ENCODE results near the gene DDAH1.
A peak's percentile ranks its signal among the peaks of the same experiment; 100 is the strongest.

The DDAH1 gene

DNA sequence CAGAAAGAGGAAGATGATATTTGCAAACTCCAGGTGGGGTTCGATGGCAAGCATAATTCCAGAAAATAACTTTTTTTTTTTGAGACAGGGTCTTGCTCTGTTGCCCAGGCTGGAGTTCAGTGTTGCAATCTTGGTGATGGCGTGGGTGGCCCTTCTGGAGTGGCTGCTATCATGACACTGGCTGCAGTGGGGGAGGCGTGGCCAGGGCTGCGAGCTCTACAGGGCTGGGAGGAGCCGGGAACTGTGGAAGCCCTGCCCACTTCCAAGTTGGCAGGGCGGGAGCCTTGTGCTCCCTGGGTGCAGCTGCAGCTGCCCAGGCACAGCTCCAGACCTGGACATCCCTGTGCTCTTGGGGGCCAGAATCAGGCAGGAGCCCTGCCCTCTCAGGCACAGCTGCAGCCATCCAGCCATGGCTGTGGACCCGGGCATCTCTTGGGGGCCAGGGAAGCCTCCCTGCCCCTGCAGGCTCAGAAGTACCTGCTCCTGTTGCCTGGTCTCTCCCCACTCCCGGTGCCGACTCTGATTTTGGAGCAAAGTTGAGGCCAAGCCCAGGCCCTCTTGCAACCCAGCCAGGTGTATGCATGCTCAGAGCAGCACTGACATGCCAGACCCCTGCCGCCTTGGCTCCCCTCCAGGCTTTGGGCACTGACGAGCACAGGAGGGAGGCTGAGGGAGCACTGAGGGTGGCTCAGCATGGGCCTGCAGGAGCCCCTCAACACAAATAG lies 181.3 kb downstream of the DDAH1 start:
- TF ChIP-seq GATA1 (IDR thresholded peaks at IDR 0.05; ENCODE audit: low read depth, low read length) (no peak), POLR2A (IDR thresholded peaks at IDR 0.05; ENCODE audit: low read length) (no peak)
- peak; percentile 31 to 56 for DNase-seq

- TF ChIP-seq GATA1 (IDR thresholded peaks at IDR 0.05; ENCODE audit: low read depth, low read length) (no peak), POLR2A (IDR thresholded peaks at IDR 0.05; ENCODE audit: low read length) (no peak)
Measured at GRCh38 chr1:85282424-85282823, 182.5 kb downstream of the DDAH1 start.

GRCh38 chr1:85280636-85281035 lies 184.3 kb downstream of the DDAH1 start:
- DNase-seq, result no peak
- TF ChIP-seq POLR2A (IDR thresholded peaks at IDR 0.05; ENCODE audit: low read length) (no peak), GATA1 (IDR thresholded peaks at IDR 0.05; ENCODE audit: low read depth, low read length) (no peak)

More at GRCh38 chr1:85282424-85282823, 182.5 kb downstream of the DDAH1 start:
- peak in 1 of 2 experiments; percentile 11 for DNase-seq

DNA sequence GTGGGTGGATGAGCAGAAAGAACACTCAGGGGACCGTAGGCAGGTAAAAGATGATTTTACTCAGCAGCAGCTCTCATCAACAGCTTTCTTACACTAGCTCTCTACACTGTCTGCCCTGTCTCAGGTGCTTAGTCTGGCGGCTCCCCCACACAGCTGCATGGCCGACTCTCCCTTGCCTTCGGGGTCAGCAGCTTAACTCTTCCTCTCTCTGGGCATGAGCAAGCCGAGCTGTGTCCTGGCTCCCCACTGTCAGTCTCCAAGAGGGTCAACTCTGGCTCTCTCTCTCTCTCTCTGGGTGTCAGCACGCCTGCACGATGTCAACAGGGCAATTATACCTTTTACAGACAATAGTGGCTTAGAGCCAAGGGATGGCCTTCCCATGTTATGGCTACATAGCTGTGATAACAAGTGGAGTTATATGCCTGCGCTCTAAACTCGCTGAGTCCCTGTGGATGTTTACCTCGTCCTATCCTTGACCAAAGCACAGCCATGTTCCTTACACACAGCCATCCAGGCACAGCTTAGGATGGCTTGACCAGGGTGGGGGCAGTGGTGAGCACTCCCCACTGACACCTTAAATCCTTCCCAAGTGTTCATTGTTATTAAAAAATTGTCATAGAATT lies 185.4 kb downstream of the DDAH1 start:
- TF ChIP-seq GATA1 (IDR thresholded peaks at IDR 0.05; ENCODE audit: low read depth, low read length) (no peak), POLR2A (IDR thresholded peaks at IDR 0.05; ENCODE audit: low read length) (no peak)
- no peak for DNase-seq

- DNase-seq, result peak; percentile 66 to 85
- no peak for TF ChIP-seq GATA1 (IDR thresholded peaks at IDR 0.05; ENCODE audit: low read depth, low read length)
- no peak for TF ChIP-seq POLR2A (IDR thresholded peaks at IDR 0.05; ENCODE audit: low read length)
Measured at GRCh38 chr1:85278853-85279314, 186.1 kb downstream of the DDAH1 start.

DNA sequence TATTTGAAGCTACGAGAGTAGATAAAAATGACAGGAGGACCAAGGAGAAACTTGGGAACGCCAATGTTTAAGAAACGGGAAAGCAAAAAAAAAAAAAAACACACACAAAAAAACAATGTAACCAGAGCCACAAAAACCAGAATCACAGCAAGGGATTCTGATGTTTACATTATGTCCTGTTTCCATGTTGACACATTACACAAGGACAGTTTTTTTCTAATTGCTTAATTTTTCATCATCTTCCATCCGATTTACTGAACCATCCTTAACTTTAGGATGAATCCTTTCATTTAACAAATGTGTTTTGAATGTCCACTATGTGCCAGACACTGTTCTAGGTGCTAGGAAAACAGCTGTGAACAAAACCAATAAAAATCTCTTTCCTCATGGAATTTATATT lies 187.2 kb downstream of the DDAH1 start:
- TF ChIP-seq GATA1 (IDR thresholded peaks at IDR 0.05; ENCODE audit: low read depth, low read length), result no peak
- TF ChIP-seq POLR2A (IDR thresholded peaks at IDR 0.05; ENCODE audit: low read length), result no peak
- DNase-seq, result no peak

DNA sequence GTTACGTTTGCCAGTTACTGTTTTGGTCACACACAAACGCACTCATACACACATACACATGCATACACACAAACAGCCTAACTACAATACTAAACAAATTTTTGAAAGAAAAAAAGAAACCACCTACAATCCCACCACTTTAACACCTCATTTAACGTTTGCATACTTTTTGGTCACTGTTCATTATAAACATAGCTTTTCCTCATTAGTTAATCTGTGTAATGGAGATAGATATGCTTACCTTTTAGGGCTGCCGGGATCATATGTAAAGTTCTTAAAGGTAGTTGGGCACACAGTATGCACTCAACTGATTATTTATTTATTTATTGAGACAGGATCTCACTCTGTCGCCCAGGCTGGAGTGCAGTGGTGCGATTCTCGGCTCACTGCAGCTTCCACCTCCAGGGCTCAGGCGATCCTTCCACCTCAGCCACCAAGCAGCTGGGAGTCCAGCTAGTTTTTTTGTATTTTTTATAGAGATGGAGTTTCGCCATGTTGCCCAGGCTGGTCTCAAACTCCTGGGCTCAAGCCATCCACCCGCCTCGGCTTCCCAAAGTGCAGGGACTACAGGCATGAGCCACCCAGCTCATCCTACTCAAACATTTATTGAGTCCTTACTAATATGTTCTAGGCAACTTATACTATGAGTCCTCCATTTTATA lies 187.8 kb downstream of the DDAH1 start:
- no peak for DNase-seq
- TF ChIP-seq GATA1 (IDR thresholded peaks at IDR 0.05; ENCODE audit: low read depth, low read length), result no peak
- peak; percentile 35 for TF ChIP-seq POLR2A (IDR thresholded peaks at IDR 0.05; ENCODE audit: low read length)

DNA sequence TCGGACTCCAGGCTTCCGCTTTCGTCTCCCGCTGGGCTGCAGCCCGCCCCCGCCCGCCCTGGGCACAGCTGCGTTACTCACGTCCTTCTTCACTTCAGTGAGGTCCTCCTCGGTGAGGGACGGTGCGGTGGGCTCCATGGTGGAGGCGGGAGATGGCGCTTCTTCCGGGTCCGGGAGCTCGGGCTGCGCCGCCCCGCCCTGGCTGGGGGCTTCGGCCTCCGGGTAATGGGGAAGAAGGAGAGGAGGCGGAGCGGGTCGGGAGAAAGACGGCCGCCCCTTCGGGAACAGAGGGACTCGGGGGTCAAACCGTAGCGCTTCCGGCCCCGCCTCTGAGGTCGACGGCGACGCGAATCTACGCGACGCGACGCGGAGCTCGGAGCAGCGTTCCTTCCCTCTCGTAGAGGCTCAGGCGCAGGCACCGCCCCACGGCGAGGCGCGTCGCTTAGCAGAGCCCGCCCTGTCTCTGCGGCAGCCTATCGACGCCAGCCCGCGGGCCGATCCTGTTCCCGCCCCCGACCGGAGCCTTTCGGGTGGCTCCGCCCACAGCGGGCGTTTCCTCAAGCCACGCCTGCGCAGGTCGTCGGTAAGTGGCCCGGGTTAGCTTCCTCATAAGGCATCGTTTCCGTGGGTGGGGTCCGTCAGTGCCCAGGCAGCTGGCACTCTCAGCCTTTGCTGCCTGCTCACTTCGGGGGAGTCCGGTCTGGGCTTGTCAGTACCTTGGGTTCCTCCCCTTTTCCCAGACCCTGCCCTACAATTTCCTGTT lies 188.6 kb downstream of the DDAH1 start, which contains the start of gene BCL10:
Gene BCL10, minus strand, starts transcription at position 418 of the 763 bp plus-strand sequence. Its CDS starts 280 bp downstream, at position 138.
- TF ChIP-seq GATA1 (IDR thresholded peaks at IDR 0.05; ENCODE audit: low read depth, low read length) (no peak), POLR2A (IDR thresholded peaks at IDR 0.05; ENCODE audit: low read length) (peak; percentile 90)
- peak; percentile 98 to 99 for DNase-seq

DNA sequence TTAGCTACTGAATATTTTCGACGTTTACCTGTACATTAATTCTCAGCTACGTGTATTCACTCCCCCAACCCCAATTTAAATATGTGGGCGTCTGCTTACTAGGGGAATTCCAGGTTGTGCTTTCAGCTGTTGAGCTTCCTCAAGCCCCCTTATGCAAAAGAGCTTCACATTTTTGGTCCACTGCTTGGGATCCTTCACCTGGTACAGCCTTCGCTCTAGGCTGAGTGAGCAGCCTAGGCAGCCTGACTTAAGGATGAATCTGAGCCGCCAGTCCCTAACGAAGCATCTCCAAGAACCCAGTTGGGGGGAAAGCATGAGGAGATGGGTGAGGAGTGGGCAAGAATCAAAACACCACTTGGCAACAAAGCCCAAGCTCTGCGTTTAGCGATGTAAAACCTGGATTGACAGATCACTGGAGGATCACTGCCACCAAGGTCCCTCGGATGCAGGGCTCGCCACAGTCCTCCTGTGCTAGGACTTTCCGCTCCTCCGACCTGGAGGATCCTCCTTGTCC lies 189.2 kb downstream of the DDAH1 start:
- no peak for DNase-seq
- TF ChIP-seq POLR2A (IDR thresholded peaks at IDR 0.05; ENCODE audit: low read length) (no peak), GATA1 (IDR thresholded peaks at IDR 0.05; ENCODE audit: low read depth, low read length) (no peak)

- no peak for TF ChIP-seq POLR2A (IDR thresholded peaks at IDR 0.05; ENCODE audit: low read length)
- no peak for TF ChIP-seq GATA1 (IDR thresholded peaks at IDR 0.05; ENCODE audit: low read depth, low read length)
- peak in 1 of 2 experiments; percentile 14 for DNase-seq
Measured at GRCh38 chr1:85274969-85275453, 189.9 kb downstream of the DDAH1 start.

DNA sequence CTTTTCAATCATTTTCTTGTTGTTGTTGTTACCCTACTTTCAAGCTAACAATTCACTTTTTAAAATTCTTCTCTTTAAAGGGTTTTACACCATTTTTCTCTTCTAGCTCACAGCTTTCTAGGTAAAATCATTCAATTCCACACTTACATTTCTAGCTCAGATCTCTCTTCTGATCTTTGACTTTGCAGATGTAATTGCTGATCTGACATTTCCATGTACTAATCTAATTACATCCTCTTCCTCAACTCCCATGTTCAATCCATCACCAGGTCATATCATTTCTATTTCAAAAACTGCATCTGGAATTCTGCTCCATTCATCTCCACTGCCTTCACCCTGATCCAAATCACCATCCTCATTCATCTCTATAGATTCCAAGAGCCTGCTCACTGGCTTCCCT lies 191.6 kb downstream of the DDAH1 start:
- no peak for TF ChIP-seq POLR2A (IDR thresholded peaks at IDR 0.05; ENCODE audit: low read length)
- TF ChIP-seq GATA1 (IDR thresholded peaks at IDR 0.05; ENCODE audit: low read depth, low read length), result no peak
- DNase-seq, result no peak

DNA sequence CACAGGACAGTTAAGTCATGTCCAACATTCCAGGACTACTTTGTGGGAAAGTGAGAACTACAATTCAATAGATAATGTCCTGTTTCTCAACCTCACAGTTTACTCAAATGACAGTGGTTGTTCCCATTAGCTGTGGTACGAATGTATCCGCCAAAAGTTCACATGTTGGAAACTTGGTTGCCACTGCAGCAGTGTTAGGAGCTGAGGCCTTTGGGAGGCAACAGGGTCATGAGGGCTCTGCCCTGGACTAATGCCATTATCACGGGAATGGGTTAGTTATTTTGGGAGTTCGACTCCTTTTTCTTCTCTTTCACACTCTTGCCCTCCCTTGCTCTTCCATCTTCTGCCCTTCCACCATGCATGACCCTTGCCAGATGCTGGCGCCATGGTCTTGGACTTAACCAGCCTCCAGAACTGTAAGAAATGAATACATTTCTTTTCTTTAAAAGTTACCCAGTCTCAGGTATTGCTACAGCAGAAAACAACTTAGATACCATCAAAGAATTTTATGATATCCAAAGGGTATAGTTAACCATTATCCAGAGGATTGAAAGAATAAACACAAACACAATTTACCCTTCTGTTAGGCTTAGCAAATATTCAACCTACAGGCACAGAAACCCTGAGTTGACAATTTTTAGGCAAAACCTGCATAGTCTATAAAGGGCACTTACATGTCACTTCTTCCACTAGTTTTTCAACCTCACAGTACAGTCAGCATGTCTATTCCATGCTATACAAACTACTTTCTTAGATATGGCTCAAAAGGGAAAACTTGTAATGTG lies 196.0 kb downstream of the DDAH1 start:
- no peak for DNase-seq
- TF ChIP-seq POLR2A (IDR thresholded peaks at IDR 0.05; ENCODE audit: low read length) (no peak), GATA1 (IDR thresholded peaks at IDR 0.05; ENCODE audit: low read depth, low read length) (no peak)
